ENCODE results near the gene NFIB. TPM values are rescaled to one million over a fixed set of nuclear protein-coding genes. Genes with fewer than 3 reads are reported as not detected.

The NFIB gene
- polyA plus RNA-seq, 3 donors, result not detected

GRCh38 chr9:14348373-14349145 is 34.6 kb upstream of the NFIB start:
- peaks cover 1% of the 10 kb centered on the region for H3K4me1 Mint-ChIP-seq
- no peak overlapping the region for H2AFZ ChIP-seq (ENCODE audit: insufficient read depth, low read depth, low read length, poor library complexity, severe bottlenecking)

GRCh38 chr9:14348123-14348372 is 34.1 kb upstream of the NFIB start:
- H3K27me3 ChIP-seq (ENCODE audit: control insufficient read depth in 2 of 2, insufficient read depth in 2 of 2, low read length in 2 of 2), result peaks cover 74 to 98% of the 10 kb centered on the region in 2 donors
- H3K27ac Mint-ChIP-seq, result no peak overlapping the region
- no peaks in the 10 kb centered on the region for H4K20me1 ChIP-seq (ENCODE audit: insufficient read depth, low read length)
- no peak overlapping the region for H2AFZ ChIP-seq (ENCODE audit: insufficient read depth, low read depth, low read length, poor library complexity, severe bottlenecking)
- no peaks in the 10 kb centered on the region for H3K36me3 ChIP-seq (replicated peaks in 1 of 2; ENCODE audit: control insufficient read depth in 1 of 2, insufficient read depth in 2 of 2, low read length in 2 of 2)
- no peak overlapping the region for H3K27ac ChIP-seq (ENCODE audit: low read depth in 1 of 2, low read length in 2 of 2)
- intact Hi-C loops (cut with micrococcal nuclease), result no loop called here
- DNase-seq, result no peak
- H3K9me3 ChIP-seq (replicated peaks in 1 of 2; ENCODE audit: control insufficient read depth in 1 of 2, insufficient read depth in 1 of 2, low read length in 2 of 2), result peaks cover 0 to 31% of the 10 kb centered on the region in 2 donors
- 0% methylated on average over 1 of the region's 10 CpGs for WGBS (ENCODE audit: insufficient coverage)
- H3K27me3 Mint-ChIP-seq (ENCODE audit: low read depth in 3 of 3), result peaks cover 5 to 12% (median 7%) of the 10 kb centered on the region in 3 donors
- peaks cover 0 to 19% (median 4%) of the 10 kb centered on the region in 7 donors for H3K9me3 Mint-ChIP-seq
- H3K9ac ChIP-seq (ENCODE audit: insufficient read depth, low read length, poor library complexity, severe bottlenecking), result no peak overlapping the region
- peak overlapping the region in 1 of 2 donors; percentile 85 for H3K4me3 Mint-ChIP-seq
- no peaks in the 10 kb centered on the region for H3K79me2 ChIP-seq (ENCODE audit: insufficient read depth, low read length)
- no peak overlapping the region for H3K4me3 ChIP-seq (replicated peaks in 1 of 3; ENCODE audit: low read depth in 2 of 3, low read length in 3 of 3)
- H3K36me3 Mint-ChIP-seq, result no peaks in the 10 kb centered on the region
- H3K4me1 Mint-ChIP-seq, result no peaks in the 10 kb centered on the region
- H3K4me1 ChIP-seq (ENCODE audit: control insufficient read depth in 1 of 2, insufficient read depth in 2 of 2, low read length in 2 of 2), result no peaks in the 10 kb centered on the region
- H3K4me2 ChIP-seq (replicated peaks; ENCODE audit: extremely low read depth, low read length, poor library complexity, severe bottlenecking), result no peak overlapping the region
- no peak for TF ChIP-seq CTCF (IDR thresholded peaks at IDR 0.05)

More at GRCh38 chr9:14348373-14349145, 34.6 kb upstream of the NFIB start:
- Mint-ChIP-seq H3K4me3 (peak overlapping the region; percentile 31 to 85), H3K27me3 (ENCODE audit: low read depth in 3 of 3) (peaks cover 10 to 12% (median 11%) of the 10 kb centered on the region in 3 donors), H3K9me3 (peaks cover 0 to 19% (median 4%) of the 10 kb centered on the region in 7 donors), H3K36me3 (no peaks in the 10 kb centered on the region), H3K27ac (no peak overlapping the region)
- Histone ChIP-seq H3K79me2 (ENCODE audit: insufficient read depth, low read length) (no peaks in the 10 kb centered on the region), H3K27ac (ENCODE audit: low read depth in 1 of 2, low read length in 2 of 2) (no peak overlapping the region), H3K9ac (ENCODE audit: insufficient read depth, low read length, poor library complexity, severe bottlenecking) (no peak overlapping the region), H3K36me3 (replicated peaks in 1 of 2; ENCODE audit: control insufficient read depth in 1 of 2, insufficient read depth in 2 of 2, low read length in 2 of 2) (no peaks in the 10 kb centered on the region), H3K4me2 (replicated peaks; ENCODE audit: extremely low read depth, low read length, poor library complexity, severe bottlenecking) (no peak overlapping the region), H4K20me1 (ENCODE audit: insufficient read depth, low read length) (no peaks in the 10 kb centered on the region), H3K4me3 (replicated peaks in 1 of 3; ENCODE audit: low read depth in 2 of 3, low read length in 3 of 3) (no peak overlapping the region), H3K4me1 (ENCODE audit: control insufficient read depth in 1 of 2, insufficient read depth in 2 of 2, low read length in 2 of 2) (no peaks in the 10 kb centered on the region), H3K27me3 (ENCODE audit: control insufficient read depth in 2 of 2, insufficient read depth in 2 of 2, low read length in 2 of 2) (peaks cover 73 to 97% of the 10 kb centered on the region in 2 donors), H3K9me3 (replicated peaks in 1 of 2; ENCODE audit: control insufficient read depth in 1 of 2, insufficient read depth in 1 of 2, low read length in 2 of 2) (peaks cover 0 to 31% of the 10 kb centered on the region in 2 donors)
- intact Hi-C loops (cut with micrococcal nuclease), result no loop called here
- TF ChIP-seq CTCF (IDR thresholded peaks at IDR 0.05), result no peak
- no peak for DNase-seq
- WGBS (ENCODE audit: insufficient coverage), result 2% methylated on average over 43 of the region's 43 CpGs

Measured in CD14-positive monocyte (primary cell).